ENCODE measurements around the gene C11orf86. TPM values are rescaled to one million over a fixed set of nuclear protein-coding genes. Genes with fewer than 3 reads are reported as not detected.

C11orf86 gene
- total and polyA plus RNA-seq, 2 donors, result not detected

DNA sequence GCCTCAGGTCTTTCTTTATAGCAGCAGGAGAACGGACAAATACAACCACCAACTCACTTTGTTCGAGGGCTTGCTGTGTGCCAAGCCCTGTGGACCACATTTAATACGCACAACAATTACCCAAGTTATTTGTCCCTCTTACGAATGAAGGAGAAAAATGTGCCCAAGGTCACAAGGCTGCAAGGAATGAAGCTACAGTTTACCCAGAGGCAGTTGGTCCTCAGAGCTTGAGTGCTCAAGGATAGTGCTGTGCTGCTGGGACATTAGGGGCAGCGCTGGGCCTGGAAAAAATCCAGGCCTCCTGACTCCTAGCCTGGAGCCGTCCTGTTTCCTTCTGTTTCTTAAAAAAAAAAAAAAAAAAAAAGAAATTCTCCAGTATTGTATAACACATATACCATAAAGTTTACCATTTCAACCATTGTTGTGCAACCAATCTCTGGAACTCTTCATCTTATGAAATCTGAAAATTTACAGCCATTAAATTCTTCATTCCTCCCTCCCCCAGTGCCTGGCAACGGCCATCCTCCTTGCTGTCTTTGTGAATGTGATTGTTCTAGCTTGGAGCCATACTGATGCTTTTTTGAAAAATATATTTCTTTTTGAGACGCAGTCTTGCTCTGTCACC, 1.0 kb upstream of the C11orf86 start:
- no peak overlapping the region for H3K27ac ChIP-seq (ENCODE audit: low read depth)
- H3K4me3 ChIP-seq (ENCODE audit: low read depth, low read length), result no peak overlapping the region
- no peaks in the 10 kb centered on the region for H3K36me3 ChIP-seq (ENCODE audit: insufficient read depth)
- WGBS, result 75% methylated on average over 8 of the region's 8 CpGs
- H3K4me1 ChIP-seq (ENCODE audit: insufficient read depth), result no peaks in the 10 kb centered on the region
- no peak for DNase-seq (ENCODE audit: extremely low spot score)

DNA sequence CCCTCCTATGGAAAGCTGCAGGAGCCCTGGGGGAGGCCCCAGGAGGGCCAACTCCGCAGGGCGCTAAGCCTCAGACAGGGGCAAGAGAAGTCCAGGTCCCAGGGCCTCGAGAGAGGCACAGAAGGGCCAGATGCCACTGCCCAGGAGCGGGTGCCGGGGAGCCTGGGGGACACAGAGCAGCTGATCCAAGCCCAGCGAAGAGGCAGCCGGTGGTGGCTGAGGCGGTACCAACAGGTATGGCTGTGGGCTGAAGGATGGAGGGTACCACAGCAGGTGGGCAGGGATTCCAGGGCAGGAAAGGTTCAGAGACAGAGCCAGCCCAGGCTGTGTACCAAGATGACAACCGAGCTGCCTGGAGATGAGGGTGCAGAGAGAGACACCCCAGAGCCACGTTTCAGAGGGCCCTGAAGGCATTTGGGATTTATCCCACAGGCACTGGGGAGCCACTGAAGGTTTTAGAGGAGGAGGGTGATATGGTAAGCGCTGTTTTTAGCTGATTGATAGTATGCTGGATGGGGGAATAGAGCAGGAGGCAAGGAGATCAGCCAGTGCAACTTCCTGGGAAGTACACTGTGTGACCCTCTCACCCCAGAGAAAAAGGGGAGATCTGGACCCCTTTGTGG, 412 bp downstream of the C11orf86 start:
- Histone ChIP-seq H3K36me3 (ENCODE audit: insufficient read depth) (no peaks in the 10 kb centered on the region), H3K4me3 (ENCODE audit: low read depth, low read length) (no peak overlapping the region), H3K4me1 (ENCODE audit: insufficient read depth) (no peaks in the 10 kb centered on the region), H3K27ac (ENCODE audit: low read depth) (no peak overlapping the region)
- DNase-seq (ENCODE audit: extremely low spot score), result no peak
- 74% methylated on average over 11 of the region's 11 CpGs for WGBS

DNA sequence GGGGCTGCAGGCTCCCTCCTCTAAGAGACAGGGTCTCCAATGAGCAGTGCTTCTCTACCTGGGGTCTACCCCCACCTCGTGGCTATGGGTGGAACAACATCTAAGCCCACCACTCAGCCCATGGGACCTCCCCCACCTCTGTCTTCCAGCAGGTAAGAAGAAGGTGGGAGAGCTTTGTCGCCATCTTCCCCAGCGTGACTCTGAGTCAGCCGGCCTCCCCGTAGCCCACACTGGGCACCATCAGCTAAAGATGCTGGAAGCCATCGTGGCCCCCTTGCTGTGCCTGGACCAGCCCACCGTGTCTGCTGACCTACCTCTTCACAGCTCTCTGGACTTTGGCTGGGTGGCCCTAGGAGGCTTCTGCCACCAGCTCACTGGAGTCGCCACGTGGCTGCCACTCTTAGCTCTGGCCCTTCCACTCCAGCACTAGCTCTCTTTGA, 944 bp downstream of the C11orf86 start:
- WGBS, result 48% methylated on average over 9 of the region's 9 CpGs
- no peaks in the 10 kb centered on the region for H3K36me3 ChIP-seq (ENCODE audit: insufficient read depth)
- no peak overlapping the region for H3K4me3 ChIP-seq (ENCODE audit: low read depth, low read length)

DNA sequence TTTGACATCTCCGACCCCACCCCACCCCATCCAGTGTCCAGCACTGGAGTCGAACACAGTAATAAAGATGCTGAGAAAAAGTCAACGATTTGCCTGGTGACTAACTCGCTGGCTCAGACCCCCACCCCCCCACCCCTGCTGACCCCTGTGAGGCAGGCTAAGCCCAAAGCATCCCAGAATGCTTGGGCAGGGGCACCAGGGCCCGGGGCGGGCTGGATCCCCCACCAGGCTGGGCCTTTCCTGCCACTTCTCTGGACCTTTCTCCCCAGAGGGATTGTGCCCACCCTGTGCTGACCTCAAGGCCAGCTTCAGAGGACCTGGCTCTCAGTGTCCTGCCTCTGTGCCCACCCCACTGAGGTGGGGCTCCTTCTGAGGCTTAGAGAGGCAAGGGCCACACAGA, 1.8 kb downstream of the C11orf86 start:
- H3K4me3 ChIP-seq (ENCODE audit: low read depth, low read length), result no peak overlapping the region

More for the DNA sequence above, 944 bp downstream of the C11orf86 start:
- no peaks in the 10 kb centered on the region for H3K4me1 ChIP-seq (ENCODE audit: insufficient read depth)
- DNase-seq (ENCODE audit: extremely low spot score), result no peak
- no peak overlapping the region for H3K27ac ChIP-seq (ENCODE audit: low read depth)

DNA sequence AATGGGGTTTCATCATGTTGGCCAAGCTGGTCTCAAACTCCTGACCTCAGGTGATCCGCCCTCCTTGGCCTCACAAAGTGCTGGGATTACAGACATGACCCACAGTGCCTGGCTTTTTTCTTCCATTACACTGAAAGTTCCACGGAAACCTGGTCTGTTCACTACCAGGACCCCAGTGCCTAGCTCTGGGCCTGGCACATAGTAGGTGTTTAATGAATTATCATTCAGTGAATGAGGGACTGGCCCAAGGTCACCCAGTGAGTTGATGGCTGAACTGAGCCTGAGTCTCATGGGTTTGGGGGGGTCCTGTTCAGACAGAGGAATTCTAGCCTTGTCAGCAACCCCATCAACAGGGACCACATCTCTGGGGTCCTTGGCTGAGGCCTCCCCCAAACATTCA, 3.1 kb downstream of the C11orf86 start:
- no peak overlapping the region for H3K4me3 ChIP-seq (ENCODE audit: low read depth, low read length)
- WGBS, result 97% methylated on average over 2 of the region's 2 CpGs
- H3K27ac ChIP-seq (ENCODE audit: low read depth), result no peak overlapping the region
- H3K36me3 ChIP-seq (ENCODE audit: insufficient read depth), result no peaks in the 10 kb centered on the region
- no peak for DNase-seq (ENCODE audit: extremely low spot score)
- H3K4me1 ChIP-seq (ENCODE audit: insufficient read depth), result no peaks in the 10 kb centered on the region

More for the DNA sequence above, 1.8 kb downstream of the C11orf86 start:
- Histone ChIP-seq H3K36me3 (ENCODE audit: insufficient read depth) (no peaks in the 10 kb centered on the region), H3K27ac (ENCODE audit: low read depth) (no peak overlapping the region), H3K4me1 (ENCODE audit: insufficient read depth) (no peaks in the 10 kb centered on the region)
- WGBS, result 87% methylated on average over 6 of the region's 6 CpGs
- no peak for DNase-seq (ENCODE audit: extremely low spot score)

DNA sequence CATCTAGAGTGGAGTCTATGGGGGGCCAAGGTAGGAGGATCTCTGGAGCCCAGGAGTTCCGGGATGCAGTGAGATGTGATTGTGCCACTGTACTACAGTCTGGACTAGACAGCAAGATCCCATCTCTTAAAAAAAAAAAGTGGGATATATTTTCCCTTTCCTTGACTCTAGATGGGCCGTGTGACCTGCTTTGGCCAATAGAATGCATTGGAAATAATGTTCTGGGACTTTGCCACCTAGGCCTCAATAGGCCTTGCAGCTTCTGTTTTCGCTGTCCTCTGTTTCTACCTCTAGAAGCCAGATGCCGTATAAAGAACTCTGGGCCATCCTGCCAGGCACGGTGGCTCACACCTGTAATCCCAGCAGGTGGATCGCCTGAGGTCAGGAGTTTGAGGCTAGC, 3.6 kb downstream of the C11orf86 start:
- H3K27ac ChIP-seq (ENCODE audit: low read depth), result no peak overlapping the region
- no peak overlapping the region for H3K4me3 ChIP-seq (ENCODE audit: low read depth, low read length)
- no peaks in the 10 kb centered on the region for H3K36me3 ChIP-seq (ENCODE audit: insufficient read depth)
- no peaks in the 10 kb centered on the region for H3K4me1 ChIP-seq (ENCODE audit: insufficient read depth)
- DNase-seq (ENCODE audit: extremely low spot score), result no peak
- WGBS, result 96% methylated on average over 6 of the region's 6 CpGs

DNA sequence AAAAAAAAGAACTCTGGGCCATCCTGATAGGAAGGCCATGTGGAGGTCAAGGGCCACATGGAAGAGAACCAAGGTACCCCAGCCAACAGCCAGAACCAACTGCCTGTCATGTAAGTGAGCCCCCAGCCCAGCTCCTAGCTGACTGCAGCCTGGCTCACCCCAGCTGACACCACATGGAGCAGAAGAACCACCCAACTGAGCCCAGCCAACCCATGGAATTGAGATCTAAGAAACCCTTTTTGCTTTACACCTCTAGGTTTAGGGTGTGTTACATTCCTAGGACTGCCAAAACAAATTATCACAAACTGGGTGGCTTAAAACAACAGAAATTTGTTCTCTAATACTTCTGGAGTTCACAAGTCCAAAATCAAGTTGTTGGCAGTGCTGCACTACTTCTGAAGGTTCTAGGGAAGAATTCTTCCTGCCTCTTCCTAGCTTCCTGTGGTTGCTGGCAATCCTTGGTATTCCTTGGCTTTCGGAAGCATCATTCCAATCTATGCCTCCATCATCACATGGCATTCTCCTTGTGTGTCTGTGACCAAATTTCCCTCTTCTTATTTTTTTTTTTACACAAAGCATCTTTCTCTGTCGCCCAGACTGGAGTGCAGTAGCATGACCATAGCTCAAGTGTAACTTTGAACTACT, 4.4 kb downstream of the C11orf86 start:
- Histone ChIP-seq H3K27ac (ENCODE audit: low read depth) (no peak overlapping the region), H3K36me3 (ENCODE audit: insufficient read depth) (no peaks in the 10 kb centered on the region), H3K4me3 (ENCODE audit: low read depth, low read length) (no peak overlapping the region), H3K4me1 (ENCODE audit: insufficient read depth) (no peaks in the 10 kb centered on the region)
- no peak for DNase-seq (ENCODE audit: extremely low spot score)
- WGBS, result 92% methylated on average over 2 of the region's 2 CpGs

DNA sequence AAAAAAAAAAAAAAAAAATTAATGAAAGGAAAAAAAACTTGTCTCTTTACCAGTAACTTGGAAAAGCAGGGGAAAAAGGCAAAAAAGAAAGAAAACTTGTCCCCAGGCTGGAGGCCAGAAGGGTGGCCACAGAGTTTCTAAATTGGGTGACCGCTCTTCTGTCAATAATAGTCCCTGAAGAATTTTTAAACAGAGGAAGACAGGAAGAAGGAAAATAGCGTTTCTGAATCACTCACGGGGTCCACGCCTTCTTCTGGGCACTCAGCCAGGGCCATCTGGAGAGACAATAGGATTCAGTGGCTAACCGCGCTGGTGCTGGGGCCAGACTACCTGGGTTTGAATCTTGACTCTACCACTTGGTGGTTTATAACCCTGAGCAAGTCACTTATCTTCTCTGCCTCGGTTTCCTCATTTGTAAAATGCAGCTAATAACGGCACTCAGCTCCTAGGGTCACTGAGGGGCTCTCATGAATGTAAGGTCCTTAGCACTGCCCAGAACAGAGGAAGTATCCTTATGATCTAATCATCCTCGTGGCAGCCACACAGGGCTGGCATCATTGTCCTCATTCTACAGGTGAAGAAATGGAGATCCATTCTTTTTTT, 7.0 kb downstream of the C11orf86 start:
- WGBS, result 18% methylated on average over 9 of the region's 9 CpGs
- no peak overlapping the region for H3K27ac ChIP-seq (ENCODE audit: low read depth)
- no peak for DNase-seq (ENCODE audit: extremely low spot score)
- no peaks in the 10 kb centered on the region for H3K4me1 ChIP-seq (ENCODE audit: insufficient read depth)
- no peaks in the 10 kb centered on the region for H3K36me3 ChIP-seq (ENCODE audit: insufficient read depth)
- H3K4me3 ChIP-seq (ENCODE audit: low read depth, low read length), result no peak overlapping the region

DNA sequence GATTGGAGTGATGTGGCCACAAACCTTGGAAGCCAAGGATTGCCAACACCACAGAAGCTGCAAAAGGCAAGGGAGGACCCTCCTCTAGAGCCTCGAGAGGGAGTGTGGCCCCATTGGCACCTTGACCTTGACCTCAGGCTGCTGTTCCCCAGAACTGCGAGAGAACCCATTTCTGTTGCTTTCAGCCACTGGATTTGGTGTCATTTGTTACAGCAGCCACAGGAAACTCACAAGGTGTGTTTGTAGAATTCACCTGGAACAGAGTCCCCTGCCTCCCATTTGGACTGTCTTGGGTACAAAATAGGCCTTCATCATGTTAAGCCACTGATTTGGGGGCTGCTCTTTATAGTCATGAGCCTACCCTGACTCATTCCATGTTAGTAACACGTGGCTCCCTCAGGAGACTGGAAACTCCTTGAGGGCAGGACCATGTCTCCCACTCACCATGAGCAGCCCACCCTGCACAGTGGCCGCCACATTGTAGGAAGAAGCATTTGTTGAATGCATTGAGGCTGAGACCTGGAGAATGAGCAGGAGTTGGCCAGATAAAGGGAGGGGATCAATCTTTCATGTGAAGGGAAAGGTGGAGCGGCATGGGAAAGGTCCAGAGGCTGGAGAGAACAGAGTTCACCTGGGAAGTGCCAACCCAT, 8.3 kb downstream of the C11orf86 start:
- Histone ChIP-seq H3K4me3 (ENCODE audit: low read depth, low read length) (no peak overlapping the region), H3K27ac (ENCODE audit: low read depth) (no peak overlapping the region), H3K4me1 (ENCODE audit: insufficient read depth) (no peaks in the 10 kb centered on the region), H3K36me3 (ENCODE audit: insufficient read depth) (no peaks in the 10 kb centered on the region)
- DNase-seq (ENCODE audit: extremely low spot score), result no peak
- 88% methylated on average over 5 of the region's 5 CpGs for WGBS

DNA sequence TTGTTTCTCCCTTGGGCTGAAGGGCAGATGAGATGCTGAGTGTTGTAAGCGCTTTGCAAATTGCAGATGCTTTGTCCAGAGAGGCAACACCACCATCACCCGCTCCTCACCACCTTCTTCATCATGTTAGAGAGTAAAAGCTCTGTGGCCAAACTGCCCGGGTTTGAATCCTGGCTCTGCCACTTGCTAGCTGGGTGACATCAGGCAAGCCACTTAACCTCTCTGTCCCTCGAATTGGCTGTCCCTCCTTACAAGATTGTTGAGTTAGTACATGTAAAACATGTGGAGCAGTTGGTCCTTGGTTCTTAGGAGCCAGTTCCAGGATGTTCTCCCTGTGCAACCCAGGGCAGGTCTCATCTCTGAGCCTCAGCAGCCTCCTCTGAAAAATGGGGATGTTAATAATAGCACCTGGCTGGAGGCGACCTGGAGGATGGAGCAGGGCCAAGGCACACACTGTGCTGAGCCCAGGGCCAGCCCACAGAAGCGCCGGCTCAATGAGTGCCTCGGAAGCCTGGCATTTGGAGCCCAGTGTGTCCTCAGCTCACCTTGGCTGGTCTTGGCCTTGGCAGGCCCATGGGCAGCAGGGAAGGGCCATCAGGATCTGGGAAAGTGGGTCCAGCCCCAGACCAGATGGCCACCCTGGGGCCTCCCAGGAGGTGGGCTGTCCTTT, 10.5 kb downstream of the C11orf86 start:
- DNase-seq (ENCODE audit: extremely low spot score), result no peak
- 83% methylated on average over 8 of the region's 8 CpGs for WGBS

DNA sequence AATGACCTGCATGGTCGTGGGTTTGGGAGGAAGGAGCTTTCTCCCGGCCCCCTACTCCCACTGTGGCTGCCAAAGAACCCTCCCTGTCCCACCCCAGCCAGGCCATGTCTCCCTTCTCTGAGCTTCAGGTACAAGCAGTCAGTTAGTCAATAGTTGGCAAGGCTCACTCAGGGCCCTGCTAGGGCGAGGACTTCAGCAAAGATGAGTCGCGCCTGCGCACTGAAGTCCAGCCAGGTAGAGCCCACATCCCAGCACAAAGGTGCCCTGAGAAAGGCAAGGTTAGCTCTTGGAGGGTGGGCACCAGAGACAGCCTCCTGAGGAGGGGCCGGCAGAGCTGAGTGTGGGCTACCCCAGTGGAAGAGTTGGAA, 11.1 kb downstream of the C11orf86 start:
- DNase-seq (ENCODE audit: extremely low spot score), result no peak
- 89% methylated on average over 7 of the region's 7 CpGs for WGBS
- Histone ChIP-seq H3K36me3 (ENCODE audit: insufficient read depth) (no peaks in the 10 kb centered on the region), H3K4me3 (ENCODE audit: low read depth, low read length) (no peak overlapping the region), H3K4me1 (ENCODE audit: insufficient read depth) (no peaks in the 10 kb centered on the region), H3K27ac (ENCODE audit: low read depth) (no peak overlapping the region)

More for the DNA sequence above, 10.5 kb downstream of the C11orf86 start:
- H3K4me1 ChIP-seq (ENCODE audit: insufficient read depth), result no peaks in the 10 kb centered on the region
- H3K27ac ChIP-seq (ENCODE audit: low read depth), result no peak overlapping the region
- H3K4me3 ChIP-seq (ENCODE audit: low read depth, low read length), result no peak overlapping the region
- H3K36me3 ChIP-seq (ENCODE audit: insufficient read depth), result no peaks in the 10 kb centered on the region

DNA sequence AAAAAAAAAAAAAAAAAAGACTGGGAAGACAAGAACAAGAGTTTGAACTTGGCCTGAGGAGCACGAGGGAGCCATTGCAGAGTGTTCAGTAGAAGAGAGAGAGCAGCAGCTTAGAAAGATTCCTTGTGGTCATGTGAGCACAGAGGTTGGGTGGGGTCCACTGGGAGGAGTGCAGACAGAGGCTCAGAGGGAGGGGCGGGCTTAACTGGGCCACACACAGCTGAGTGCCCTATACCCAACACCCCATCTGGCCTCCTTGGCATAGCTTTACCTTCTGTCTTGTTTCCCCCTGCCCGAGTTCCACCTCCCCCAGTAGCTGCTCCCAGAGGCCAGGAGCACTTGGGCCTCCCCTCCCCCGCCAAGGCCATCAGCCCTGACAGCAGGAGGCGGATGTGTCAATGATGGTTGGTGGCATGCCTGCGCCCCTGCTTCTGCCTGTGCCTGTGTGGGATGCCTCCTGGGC, 12.1 kb downstream of the C11orf86 start:
- Histone ChIP-seq H3K4me1 (ENCODE audit: insufficient read depth) (no peaks in the 10 kb centered on the region), H3K36me3 (ENCODE audit: insufficient read depth) (no peaks in the 10 kb centered on the region), H3K4me3 (ENCODE audit: low read depth, low read length) (no peak overlapping the region), H3K27ac (ENCODE audit: low read depth) (no peak overlapping the region)
- no peak for DNase-seq (ENCODE audit: extremely low spot score)
- 63% methylated on average over 6 of the region's 6 CpGs for WGBS

All from urinary bladder (tissue), 4 donors.